Activated CD4-positive, CD25-positive, alpha-beta regulatory T cell treated with anti-CD3 and anti-CD28 coated beads, Interleukin-2, amount 50 U/mL, for 16 hours (primary cell): Measurements from ENCODE around the gene UNC13C.

Source experiments
- DNase-seq: peaks from one replicate; pipeline ENCODE4 v3.0.0-alpha.2; 2020; ENCODE audit warnings: low read depth, low spot score

Gene UNC13C

GRCh38 chr15:54017959-54018358 is 39.7 kb downstream of the UNC13C start:
- DNase-seq: no peak

DNA sequence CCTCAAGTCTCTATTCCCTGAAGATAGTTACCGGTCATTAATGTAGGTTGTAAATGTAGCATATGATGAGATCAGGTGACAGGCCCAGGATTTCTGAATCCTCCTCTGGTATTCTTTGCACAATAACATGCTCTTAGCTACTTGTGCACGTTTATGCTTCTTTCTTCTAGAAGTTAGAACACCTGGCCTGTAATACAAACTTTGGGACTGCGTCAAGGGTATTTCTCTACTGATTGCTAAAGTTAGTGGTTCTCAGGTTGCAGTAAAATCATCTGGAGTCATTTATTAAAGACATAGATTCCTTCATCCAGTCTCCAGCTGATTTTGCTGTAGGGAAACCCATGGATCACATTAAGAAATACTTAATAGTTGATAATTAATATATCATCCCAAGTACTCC is 48.0 kb downstream of the UNC13C start:
- no peak for DNase-seq

GRCh38 chr15:54026891-54027290 is 48.6 kb downstream of the UNC13C start:
- DNase-seq: no peak

DNA sequence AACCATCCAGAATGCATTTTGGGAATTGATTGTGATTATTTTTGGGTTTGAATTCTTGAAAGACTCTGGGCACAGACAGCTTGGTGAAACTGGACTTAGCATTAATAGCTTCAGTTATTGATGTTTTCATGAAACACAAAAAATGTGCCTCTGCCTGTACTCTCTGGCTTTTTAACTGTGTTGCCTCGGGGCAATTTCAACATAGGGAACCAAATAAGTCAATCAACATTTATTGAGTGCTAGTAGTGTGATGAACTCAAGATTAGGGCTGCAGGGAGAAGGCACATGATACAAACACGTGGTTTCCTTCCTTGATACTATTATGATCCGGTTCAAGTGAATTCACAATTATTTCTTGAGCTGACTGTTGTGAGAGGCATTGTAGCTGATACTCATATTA is 50.8 kb downstream of the UNC13C start:
- no peak for DNase-seq

DNA sequence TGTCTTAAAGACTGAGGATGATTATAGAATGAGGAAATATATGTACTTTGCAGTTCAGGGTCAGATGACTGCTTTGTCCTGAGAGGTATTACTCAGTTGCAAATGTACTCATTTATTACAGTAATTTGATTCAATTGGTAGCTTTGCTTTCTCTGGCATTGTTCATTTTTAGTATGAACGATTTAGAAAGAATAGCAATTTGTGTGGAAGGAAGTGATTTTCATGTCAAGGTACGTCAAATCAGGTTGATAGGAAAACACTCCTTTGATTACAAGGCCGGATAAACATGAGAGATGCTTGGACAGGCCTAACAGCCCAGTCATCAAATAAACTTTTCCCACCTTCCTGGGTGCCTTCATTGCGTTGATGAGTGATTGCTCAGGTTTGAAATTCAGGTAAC is 53.8 kb downstream of the UNC13C start:
- DNase-seq: no peak

GRCh38 chr15:54033356-54033860 is 55.2 kb downstream of the UNC13C start:
- DNase-seq: no peak

- DNase-seq: no peak
Observed at GRCh38 chr15:54033869-54034458, 55.7 kb downstream of the UNC13C start.

GRCh38 chr15:54035616-54036015 is 57.4 kb downstream of the UNC13C start:
- no peak for DNase-seq

DNA sequence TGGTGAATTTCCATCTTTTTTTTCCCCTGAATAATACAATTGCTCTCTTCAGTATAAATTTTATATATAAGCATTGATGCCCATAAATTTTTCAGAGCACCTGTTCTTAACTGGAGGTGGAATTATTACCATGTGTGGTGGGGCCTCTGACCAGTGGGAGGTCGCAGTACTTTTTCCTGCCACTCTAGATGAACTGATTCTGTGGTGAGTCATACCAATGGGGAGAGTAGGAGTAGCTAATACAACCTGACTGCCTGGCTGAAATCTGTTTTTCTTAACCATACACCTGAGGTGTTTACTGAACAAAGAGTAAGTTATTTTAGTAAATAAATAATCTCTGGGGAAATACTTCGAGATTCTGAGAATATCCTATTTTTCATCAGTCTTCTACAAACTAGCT is 67.2 kb downstream of the UNC13C start:
- no peak for DNase-seq

- no peak for DNase-seq
Observed at GRCh38 chr15:54046093-54046492, 67.9 kb downstream of the UNC13C start.

- DNase-seq: no peak
Observed at GRCh38 chr15:54064365-54064764, 86.1 kb downstream of the UNC13C start.

DNA sequence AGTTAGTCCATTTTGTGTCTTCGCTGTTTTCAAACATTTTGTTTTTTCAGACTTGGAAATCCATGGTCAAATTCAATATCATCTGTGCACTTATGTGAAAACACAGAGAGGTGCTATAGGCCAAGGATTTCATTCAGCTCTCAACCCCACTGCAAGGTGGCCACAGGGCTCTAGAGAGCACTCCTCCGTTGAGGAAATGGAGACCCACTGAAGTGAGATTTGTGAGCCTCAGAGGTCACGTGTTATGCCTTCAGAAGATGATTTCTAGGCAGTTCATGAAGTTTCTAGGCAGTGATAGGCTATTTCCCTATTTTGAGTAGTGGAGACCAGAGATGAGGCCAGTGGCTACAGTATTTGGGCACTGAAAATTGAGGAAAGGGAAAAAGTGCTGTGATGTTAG is 88.2 kb downstream of the UNC13C start:
- DNase-seq: no peak

- no peak for DNase-seq
Observed at GRCh38 chr15:54082836-54083492, 104.7 kb downstream of the UNC13C start.

- no peak for DNase-seq
Observed at GRCh38 chr15:54083501-54083900, 105.3 kb downstream of the UNC13C start.

DNA sequence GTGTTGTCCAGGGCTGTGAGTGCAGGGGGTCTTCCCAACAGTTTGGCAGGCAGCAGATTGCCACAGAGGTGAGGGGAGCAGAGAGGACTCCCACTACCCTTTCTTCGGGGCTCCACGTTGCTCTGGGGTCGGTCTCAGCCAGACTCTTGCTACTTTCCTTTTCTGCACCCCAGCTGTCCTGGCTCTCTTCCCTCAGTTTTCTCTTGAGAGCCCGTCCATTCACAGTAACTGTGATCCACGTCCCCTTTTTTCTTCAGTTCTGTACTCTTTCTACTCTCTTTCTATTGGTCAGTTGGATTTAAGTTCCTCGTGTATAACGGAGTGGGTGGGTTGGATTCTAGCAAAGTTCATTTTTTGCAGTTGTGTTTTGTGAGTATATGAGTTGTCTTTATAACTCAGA is 105.8 kb downstream of the UNC13C start:
- no peak for DNase-seq

DNA sequence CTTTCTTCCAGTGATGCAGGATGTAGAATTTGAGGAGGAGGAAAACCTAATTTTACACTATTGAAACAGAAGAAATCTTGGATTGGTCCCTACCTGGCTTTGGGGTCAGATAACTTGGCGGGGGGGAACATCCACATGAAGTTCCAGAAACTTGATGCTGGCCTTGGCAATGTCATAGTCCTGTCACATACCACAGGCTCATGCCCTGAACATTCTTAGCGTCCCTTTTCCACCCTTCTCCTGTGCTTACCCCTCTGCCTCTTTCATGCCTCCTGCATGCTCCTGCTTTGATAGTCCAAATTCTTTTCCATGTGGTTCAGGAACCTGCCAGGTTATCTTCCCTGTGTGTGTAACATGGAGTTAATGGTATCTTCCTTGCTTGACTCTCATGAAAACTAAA is 110.6 kb downstream of the UNC13C start:
- DNase-seq: no peak

DNA sequence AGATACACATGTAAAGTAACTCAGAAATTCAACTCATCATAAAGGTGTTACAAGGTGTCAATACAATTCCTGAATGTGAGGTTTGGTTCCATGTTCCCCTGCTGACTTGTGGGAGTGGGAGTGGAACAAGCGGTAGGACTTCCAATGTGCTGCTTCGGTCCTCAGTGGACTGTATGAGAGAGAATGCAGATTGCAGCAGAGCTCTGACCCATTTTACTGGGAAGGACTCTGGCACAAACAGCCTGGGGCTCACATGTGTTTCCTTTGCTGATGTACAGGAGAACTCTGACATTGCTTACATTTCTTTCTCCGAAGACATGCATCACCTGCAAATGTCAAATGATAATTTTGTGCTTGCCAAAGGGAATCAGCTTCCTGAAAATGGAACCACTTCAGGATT is 111.5 kb downstream of the UNC13C start:
- DNase-seq: no peak

GRCh38 chr15:54091651-54092050 is 113.4 kb downstream of the UNC13C start:
- DNase-seq: no peak

GRCh38 chr15:54094661-54095060 is 116.4 kb downstream of the UNC13C start:
- DNase-seq: no peak

- DNase-seq: no peak
Observed at GRCh38 chr15:54097019-54097418, 118.8 kb downstream of the UNC13C start.

- no peak for DNase-seq
Observed at GRCh38 chr15:54099010-54099409, 120.8 kb downstream of the UNC13C start.

DNA sequence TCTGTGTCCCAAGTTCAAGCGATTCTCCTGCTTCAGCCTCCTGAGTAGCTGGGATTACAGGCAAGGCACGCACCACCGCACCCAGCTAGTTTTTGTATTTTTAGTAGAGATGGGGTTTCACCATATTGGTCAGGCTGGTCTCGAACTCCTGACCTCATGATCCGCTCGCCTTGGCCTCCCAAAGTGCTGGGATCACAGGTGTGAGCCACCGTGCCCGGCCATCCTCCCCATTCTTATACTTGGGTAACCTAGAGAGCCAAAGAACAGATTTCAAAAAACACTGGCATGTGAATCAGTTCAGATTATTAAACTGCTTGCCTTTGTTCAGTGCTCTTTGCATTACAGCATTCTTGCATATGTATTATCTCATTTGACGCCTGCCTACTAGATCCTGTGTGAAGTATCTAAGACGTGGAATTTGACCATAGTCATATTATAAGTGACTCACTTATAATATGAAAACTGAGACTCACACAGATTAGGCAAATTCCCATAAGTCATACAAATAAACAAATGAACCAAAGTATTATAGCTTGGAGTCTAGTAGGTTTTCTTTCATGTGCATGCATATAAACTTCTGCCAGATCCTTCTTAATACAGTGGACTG is 123.5 kb downstream of the UNC13C start:
- no peak for DNase-seq

DNA sequence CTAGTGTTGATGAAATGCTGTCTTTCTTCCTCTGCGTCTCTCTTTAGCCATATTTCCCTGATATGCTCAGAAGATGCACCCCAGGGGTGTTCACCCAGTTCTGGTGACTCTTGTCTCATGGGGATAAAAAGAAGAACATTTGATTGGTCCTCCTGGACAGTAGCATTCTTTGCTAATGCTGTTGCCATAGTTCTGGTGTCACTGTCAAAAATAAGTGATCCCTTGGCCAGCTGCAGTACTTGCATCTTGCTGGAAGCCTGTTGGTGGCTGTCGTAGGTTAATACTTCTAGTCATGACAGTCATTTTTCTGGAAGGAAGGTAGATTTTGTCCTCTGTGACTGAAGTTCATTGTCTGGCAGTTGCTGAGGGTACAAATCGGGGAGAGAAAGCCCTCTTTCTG is 124.5 kb downstream of the UNC13C start:
- no peak for DNase-seq
